ENCODE results near the gene FGF2. TPM values are rescaled to one million over a fixed set of nuclear protein-coding genes. Genes with fewer than 3 reads are reported as not detected.
A peak's percentile ranks its signal among the peaks of the same experiment; 100 is the strongest.

The FGF2 gene
- total and polyA plus RNA-seq, 8 donors, result 0.29 to 47.3 (median 6.4) TPM

DNA sequence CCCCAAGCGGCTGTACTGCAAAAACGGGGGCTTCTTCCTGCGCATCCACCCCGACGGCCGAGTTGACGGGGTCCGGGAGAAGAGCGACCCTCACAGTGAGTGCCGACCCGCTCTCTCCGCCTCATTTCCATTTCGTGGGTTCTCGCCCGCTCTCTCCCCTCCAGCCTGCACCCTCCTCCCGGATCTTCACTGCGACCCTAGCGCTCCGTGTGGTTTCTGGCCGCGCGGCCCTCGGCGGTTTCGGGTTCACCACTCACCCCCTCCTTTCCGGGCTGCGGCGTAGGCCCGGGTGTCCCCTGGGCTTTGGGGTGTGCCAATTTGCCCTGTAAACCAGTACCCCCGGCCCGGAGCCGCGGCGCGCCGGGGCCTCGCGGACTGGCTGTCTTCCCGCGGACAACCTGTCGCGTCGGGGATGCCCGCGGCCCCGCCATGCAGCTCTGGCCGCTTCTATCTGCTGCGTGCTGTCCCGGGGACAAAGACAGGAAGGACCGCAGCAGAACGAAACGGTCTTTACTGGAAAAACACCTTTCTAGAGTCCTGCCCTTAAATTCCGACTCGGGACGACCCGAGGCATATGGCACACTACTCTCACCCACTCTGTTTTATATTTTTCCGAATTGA lies 737 bp downstream of the FGF2 start:
- no peak for TF ChIP-seq CTCF (IDR thresholded peaks at IDR 0.05)
- TF ChIP-seq EP300 (IDR thresholded peaks at IDR 0.05), result no peak
- no peak for TF ChIP-seq POLR2A (IDR thresholded peaks at IDR 0.05)
- TF ChIP-seq POLR2AphosphoS5 (IDR thresholded peaks at IDR 0.05), result no peak
- peaks cover 0 to 50% (median 27%) of the 10 kb centered on the region in 3 donors for H3K27me3 ChIP-seq
- H3K4me3 ChIP-seq, result peak overlapping the region; percentile 58 to 69 (median 64)

DNA sequence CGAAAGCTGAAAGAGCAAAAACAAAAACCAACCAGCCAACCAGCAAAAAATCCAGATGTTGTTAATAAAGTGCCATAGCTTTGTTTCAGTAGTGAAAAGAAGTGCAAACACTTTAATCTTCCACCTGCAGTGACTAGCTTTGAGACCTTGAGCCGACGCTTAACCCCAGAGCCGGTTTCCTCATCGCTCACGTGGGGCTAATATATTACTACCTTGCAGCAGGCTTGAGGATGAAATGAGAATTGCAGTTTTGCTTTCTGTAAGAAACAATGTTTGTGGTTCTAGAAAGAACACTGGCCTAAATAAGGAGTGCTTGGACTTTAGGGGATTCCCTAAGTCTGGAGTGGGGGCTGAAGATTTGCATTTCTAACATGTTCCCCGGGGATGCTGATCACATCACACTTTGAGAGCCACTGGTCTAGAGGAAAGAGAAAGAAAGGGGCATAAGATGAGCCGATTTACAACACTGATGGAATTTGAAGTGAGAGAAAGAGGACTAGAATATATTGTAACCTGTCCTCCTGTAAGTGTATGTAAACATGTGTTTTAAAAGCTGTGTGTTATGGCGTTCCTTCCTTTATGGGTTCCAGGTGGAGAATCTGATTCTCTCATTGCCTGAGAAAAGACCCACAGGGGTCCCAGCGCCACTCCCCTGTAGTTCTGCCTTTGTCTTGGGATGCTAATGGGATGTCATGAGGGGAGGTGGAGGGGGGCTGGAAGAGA lies 1.4 kb downstream of the FGF2 start:
- peak in 1 of 2 donors; percentile 72 for DNase-seq
- H3K36me3 ChIP-seq, result no peaks in the 10 kb centered on the region
- H3K27me3 ChIP-seq, result peaks cover 0 to 50% (median 27%) of the 10 kb centered on the region in 3 donors
- H3K4me1 ChIP-seq, result peaks cover 8 to 46% (median 24%) of the 10 kb centered on the region in 4 donors
- H3K27ac ChIP-seq, result peak overlapping the region in 4 of 5 donors; percentile 80 to 92 (median 88)
- TF ChIP-seq CTCF (IDR thresholded peaks at IDR 0.05) (peak in 3 of 7 experiments; percentile 11 to 15 (median 14)), EP300 (IDR thresholded peaks at IDR 0.05) (no peak), POLR2AphosphoS5 (IDR thresholded peaks at IDR 0.05) (peak in 2 of 3 donors; percentile 18 to 49)
- no peaks in the 10 kb centered on the region for H3K9me3 ChIP-seq
- intact Hi-C loops (cut with DNase I; ENCODE audit: low total_unique reads), result no loop called here
- H3K4me3 ChIP-seq, result peak overlapping the region; percentile 58 to 69 (median 64)
- 11 to 17% (median 13%) methylated on average over 10 of the region's 10 CpGs for WGBS, 5 donors

More for the DNA sequence above, 737 bp downstream of the FGF2 start:
- intact Hi-C loops (cut with DNase I; ENCODE audit: low total_unique reads), result no loop called here
- Histone ChIP-seq H3K27ac (peak overlapping the region; percentile 80 to 92 (median 86)), H3K36me3 (no peaks in the 10 kb centered on the region), H3K4me1 (peaks cover 6 to 41% (median 22%) of the 10 kb centered on the region in 4 donors), H3K9me3 (no peaks in the 10 kb centered on the region)
- DNase-seq, result peak; percentile 26 to 75
- WGBS, 5 donors, result 0 to 1% (median 1%) methylated on average over 31 to 57 of the region's 57 CpGs

GRCh38 chr4:122830426-122831095 lies 3.9 kb downstream of the FGF2 start:
- intact Hi-C loops (cut with DNase I; ENCODE audit: low total_unique reads), result no loop called here
- Histone ChIP-seq H3K27me3 (peaks cover 0 to 44% (median 27%) of the 10 kb centered on the region in 3 donors), H3K4me1 (peaks cover 8 to 55% (median 31%) of the 10 kb centered on the region in 4 donors), H3K9me3 (no peaks in the 10 kb centered on the region), H3K4me3 (no peak overlapping the region), H3K36me3 (no peaks in the 10 kb centered on the region), H3K27ac (peak overlapping the region in 3 of 5 donors; percentile 20 to 90 (median 36))
- no peak for TF ChIP-seq EP300 (IDR thresholded peaks at IDR 0.05)
- no peak for TF ChIP-seq CTCF (IDR thresholded peaks at IDR 0.05)
- no peak for TF ChIP-seq POLR2AphosphoS5 (IDR thresholded peaks at IDR 0.05)
- no peak for TF ChIP-seq POLR2A (IDR thresholded peaks at IDR 0.05)
- DNase-seq, result peak in 1 of 2 donors; percentile 75
- WGBS, 5 donors, result 61 to 74% (median 73%) methylated on average over 5 of the region's 5 CpGs

DNA sequence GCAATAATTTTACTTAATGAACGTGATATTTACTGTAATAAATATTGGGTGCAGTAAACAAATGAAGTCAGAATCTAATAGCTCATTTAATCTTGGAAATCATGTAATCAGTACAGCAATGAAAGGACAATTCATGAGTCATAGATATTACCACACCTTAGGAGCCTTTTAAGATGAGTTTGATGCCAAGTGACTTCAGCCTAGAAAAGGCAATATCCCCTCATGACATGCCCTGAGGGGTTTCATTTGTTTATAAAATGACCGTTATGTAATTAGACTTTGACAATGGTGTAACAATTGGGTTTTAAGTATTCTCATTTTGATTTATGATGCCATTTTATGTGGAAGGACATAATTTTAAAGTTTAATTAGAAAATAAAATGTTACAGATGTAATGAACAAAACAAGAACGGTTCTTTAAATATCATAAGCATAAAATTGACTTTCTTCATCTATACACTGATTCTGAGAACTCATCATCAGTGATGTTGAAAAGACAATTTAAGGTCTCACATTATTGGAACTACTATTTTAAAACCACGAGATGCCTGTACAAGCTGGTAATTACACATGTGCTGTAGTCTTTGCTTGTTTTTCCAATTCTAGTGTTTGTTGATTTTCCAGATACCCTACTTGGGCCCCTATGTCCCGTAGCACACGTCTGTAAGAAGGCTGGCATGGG lies 5.0 kb downstream of the FGF2 start:
- no peak overlapping the region for H3K4me3 ChIP-seq
- no peaks in the 10 kb centered on the region for H3K36me3 ChIP-seq
- DNase-seq, result no peak
- H3K4me1 ChIP-seq, result peaks cover 5 to 49% (median 26%) of the 10 kb centered on the region in 4 donors
- intact Hi-C loops (cut with DNase I; ENCODE audit: low total_unique reads), result no loop called here
- TF ChIP-seq POLR2A (IDR thresholded peaks at IDR 0.05), result no peak
- TF ChIP-seq POLR2AphosphoS5 (IDR thresholded peaks at IDR 0.05), result no peak
- TF ChIP-seq EP300 (IDR thresholded peaks at IDR 0.05), result no peak
- TF ChIP-seq CTCF (IDR thresholded peaks at IDR 0.05), result no peak
- peak overlapping the region in 3 of 5 donors; percentile 20 to 65 (median 36) for H3K27ac ChIP-seq
- no peaks in the 10 kb centered on the region for H3K9me3 ChIP-seq
- 63 to 73% (median 68%) methylated on average over 6 of the region's 6 CpGs for WGBS, 5 donors
- peaks cover 0 to 33% (median 21%) of the 10 kb centered on the region in 3 donors for H3K27me3 ChIP-seq
